GM18520 (cell line): Measurements from ENCODE around the gene HESX1.

Experiments used
- ATAC-seq: cut with Tn5 transposase; IDR thresholded peaks from one replicate; pipeline ENCODE4 v1.9.1; 2021; ENCODE audit not compliant: unreplicated experiment

The HESX1 gene

GRCh38 chr3:57168151-57168550 is 31.6 kb downstream of the HESX1 start:
- ATAC-seq, result no peak

GRCh38 chr3:57166660-57167059 is 33.1 kb downstream of the HESX1 start:
- ATAC-seq, result no peak

- no peak for ATAC-seq
These were observed 34.1 kb downstream of the HESX1 start for GRCh38 chr3:57165641-57166040.

DNA sequence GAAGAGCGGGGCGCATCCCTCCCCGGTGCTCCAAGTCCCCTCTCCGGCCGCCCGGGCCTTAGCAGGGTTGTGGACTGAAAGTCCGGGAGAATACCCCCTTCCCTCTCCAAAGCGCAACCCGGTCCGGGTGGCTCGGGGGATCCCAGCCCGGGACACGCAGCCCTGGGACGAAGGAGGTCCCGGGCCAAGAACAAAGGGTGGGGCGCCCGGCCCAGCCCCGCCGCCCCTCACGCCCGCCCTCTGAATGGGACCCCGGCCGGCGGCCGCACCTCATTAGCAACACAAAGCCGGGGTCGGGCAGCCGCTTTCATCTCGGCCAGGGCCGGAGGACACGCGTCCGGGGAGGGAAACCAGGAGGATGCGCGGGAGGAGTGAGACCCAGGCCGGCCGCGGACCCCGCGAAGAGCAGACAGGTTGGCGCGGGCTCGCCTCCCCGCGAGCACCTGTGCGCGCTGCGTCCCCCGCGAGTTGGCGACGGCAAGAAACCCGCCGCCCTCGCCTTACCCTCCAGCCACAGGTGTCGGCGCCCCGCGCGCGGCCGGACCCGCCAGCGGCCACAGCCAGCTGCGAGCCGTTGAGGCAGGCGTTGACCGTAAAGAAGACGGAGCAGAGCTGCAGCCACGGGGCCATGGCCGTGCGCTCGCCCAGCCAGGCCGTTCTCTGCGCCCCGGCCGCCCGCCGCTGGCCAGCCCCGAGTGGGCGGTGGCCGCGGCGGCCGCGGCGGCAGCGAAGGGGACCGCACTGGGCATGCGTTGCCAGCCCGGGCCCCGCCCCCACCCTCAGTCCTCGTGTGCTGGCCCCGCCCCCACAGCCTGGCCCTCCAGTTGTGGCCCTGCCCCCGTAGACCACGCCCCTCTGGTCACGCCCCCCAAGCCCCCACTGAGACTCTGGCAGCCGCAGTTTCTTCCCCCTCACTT is 34.9 kb downstream of the HESX1 start, which contains the start of gene IL17RD:
Gene IL17RD (minus strand): TSS at position 697 of the 917 bp plus-strand sequence. CDS start 67 bp downstream, at position 630.
- ATAC-seq, result no peak

GRCh38 chr3:57164217-57164656 is 35.5 kb downstream of the HESX1 start:
- ATAC-seq, result no peak

DNA sequence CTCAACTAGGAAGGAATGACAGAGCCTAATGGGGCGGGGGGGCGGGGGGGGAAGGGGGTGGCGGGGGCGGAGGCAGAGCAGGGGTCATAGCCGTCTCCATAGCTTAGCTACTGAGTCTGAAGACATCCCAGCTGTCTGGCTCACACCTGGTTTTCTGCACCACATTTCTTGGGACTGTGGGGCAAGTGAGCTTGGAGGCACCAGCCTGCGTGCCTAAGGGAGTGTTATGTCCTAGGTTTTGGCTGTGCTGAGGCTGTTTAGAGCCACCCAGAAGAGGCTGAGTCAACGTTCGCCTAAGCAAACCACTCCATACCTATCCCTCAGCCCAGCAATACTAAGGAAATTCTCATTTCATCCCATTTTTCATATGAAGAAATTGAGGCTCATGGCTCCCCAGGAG is 36.0 kb downstream of the HESX1 start:
- no peak for ATAC-seq

DNA sequence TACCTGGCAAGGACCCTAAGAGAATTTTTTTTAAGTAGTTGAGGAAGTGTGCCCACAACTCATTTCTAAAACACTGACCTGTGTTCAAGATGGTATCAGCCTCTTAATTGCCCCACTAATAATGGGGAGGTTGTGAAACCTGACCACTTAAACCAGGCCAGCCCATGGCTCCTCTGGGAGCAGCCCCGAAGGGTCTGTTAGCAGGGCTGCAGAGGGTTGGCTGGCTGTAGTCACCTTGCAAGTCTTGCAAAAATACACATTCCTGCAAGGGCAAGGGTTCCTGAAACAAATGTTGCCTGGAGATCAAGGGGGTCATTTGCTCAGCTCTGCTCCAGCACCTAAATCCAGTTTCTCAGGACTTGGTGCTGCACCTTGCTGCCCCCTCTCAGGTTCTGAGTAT is 37.9 kb downstream of the HESX1 start:
- no peak for ATAC-seq

DNA sequence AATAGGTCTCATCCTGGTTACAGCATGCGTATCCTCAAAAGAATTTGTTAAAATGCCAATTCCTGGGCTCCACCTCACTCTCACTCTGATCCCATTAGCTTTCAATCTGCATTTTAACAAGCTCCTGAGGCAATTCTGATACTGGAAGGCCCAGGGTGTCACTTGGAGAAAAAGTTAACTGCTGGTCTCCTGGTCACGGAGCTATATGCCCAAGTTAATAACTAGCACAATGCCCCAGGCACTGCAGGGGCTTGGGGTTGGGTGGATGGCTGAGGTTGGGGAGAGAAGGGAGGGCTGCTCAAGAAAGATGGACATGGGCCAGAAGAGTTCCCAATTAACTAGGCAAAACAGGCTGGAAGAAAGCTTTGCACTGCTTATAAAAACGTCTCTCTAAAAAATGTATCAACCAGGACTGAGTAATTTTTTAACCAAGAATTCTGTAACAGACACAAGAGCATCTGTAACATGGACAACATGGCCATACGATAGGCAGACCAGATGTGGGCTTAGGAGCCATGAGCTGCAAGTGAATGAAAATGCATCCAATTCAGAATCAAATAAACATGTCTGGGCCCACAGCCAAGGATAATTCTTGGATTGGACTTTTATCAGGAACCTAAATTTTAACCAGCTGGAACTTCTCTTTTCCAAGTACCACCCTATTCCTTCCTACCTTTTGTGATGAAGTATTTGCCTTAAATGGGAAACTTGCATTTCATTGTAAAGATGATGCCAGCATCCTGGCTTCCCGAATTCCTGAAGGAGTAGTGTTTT is 38.8 kb downstream of the HESX1 start:
- no peak for ATAC-seq

GRCh38 chr3:57160076-57160764 is 39.6 kb downstream of the HESX1 start:
- no peak for ATAC-seq

GRCh38 chr3:57158813-57159738 is 40.7 kb downstream of the HESX1 start:
- no peak for ATAC-seq

DNA sequence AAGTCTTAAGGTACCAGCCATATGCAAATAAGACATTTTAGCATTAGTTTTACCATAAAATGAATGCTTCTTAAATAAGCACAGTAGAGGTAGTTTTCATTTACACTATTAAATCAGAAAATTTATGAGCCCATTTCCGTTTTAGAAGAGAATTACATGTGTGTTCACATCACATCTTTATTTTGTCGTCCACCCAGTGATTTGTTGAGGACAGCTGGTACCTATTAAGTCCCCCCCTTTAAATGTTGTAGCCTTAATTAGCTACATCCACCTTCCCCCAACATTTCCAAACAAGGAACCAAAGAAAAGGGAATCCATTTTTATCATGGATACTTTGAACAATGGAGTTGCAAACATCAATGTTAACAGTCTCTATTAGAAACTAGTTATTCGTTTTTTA is 41.5 kb downstream of the HESX1 start:
- ATAC-seq, result no peak

GRCh38 chr3:57157545-57157944 is 42.2 kb downstream of the HESX1 start:
- no peak for ATAC-seq

DNA sequence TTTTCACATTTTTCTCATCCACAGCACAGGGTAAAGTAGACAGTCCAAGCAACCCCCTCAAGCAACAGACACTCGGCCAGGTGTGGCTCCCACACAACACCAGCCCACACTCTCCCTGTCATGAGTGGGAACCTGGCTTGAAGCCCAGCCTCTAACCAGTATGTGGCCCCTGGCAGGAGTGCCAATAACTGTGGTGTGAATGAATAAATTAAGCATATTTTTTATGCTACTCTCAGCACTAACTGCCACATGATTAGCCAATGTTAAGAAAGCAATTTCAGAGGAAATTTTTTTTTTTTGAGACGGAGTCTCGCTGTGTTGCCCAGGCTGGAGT is 44.5 kb downstream of the HESX1 start:
- ATAC-seq, result no peak

- no peak for ATAC-seq
These were observed 45.1 kb downstream of the HESX1 start for GRCh38 chr3:57154470-57155309.

- ATAC-seq, result no peak
These were observed 47.3 kb downstream of the HESX1 start for GRCh38 chr3:57152151-57153143.

DNA sequence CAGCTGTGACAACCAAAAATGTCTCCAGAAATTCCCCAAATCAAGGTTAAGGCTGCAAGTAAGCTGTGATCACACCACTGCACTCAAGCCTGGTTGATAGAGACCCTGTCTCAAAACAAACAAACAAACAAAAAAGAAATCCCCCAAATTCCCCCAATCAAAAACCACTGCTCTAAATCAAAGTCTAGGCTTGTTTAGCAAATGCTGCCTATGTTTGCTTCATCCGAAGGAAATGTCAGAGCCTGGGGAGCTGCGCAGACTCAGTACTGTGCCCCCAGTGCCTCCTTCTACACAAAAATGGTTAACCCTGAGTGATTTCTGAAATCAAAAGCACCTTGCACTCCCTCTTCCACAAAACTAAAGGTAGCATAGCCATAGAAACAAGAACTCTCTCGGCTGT is 48.0 kb downstream of the HESX1 start:
- no peak for ATAC-seq

DNA sequence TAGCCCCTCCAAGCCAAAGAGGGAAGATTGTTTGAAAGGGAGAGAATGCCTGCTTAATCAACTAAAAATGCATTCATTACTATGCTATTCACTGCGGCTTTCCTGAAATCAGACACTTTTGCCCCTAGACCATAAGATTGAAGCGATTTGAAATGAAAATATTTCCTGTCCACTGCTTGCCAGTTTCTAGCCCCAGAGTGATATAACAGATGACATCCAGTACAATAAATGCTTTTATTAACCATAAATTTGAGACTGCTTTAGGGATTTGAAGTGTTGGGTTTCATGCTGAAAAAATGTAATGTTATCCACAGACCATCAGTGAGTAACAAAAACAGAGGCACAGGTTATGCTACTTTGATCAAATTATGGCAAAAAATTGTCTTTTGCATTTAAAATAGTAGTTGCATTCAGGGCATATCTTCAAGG is 48.7 kb downstream of the HESX1 start:
- no peak for ATAC-seq

GRCh38 chr3:57150113-57150581 is 49.6 kb downstream of the HESX1 start:
- no peak for ATAC-seq
